Esophagus squamous epithelium (tissue), 5 donors: ENCODE results near the gene OSTF1. TPM values are rescaled to one million over a fixed set of nuclear protein-coding genes. Genes with fewer than 3 reads are reported as not detected.

Experiments used
- DNase-seq: peaks from one replicate; lab custom pipeline; 2025; lab: John Stamatoyannopoulos, UW
- H3K27ac ChIP-seq, 4 donors: fragments of 200-600 bp; sonication (generic); one replicate each; pipeline ENCODE4 v1.5.1; 2016 to 2019; ENCODE audit warnings: mild to moderate bottlenecking in 1 of 4
- H3K27me3 ChIP-seq, 4 donors: fragments of 200-600 bp; sonication (generic); 1 replicate in 3 of 4; 2 replicates in 1 of 4; pipeline versions ENCODE4 v1.5.1 to v1.6.0; 2017 to 2021; ENCODE audit warnings: antibody characterized with exemption in 1 of 4
- H3K36me3 ChIP-seq, 3 donors: fragments of 200-600 bp; sonication (generic); one replicate each; pipeline ENCODE4 v1.5.1; 2016 to 2019
- H3K4me1 ChIP-seq, 3 donors: fragments of 200-600 bp; sonication (generic); one replicate each; pipeline ENCODE4 v1.5.1; 2017 to 2019
- H3K4me3 ChIP-seq, 4 donors: fragments of 200-600 bp; sonication (generic); 1 replicate in 3 of 4; 2 replicates in 1 of 4; pipeline ENCODE4 v1.5.1; 2016 to 2019; ENCODE audit warnings: mild to moderate bottlenecking in 2 of 4, moderate library complexity in 1 of 4
- H3K9me3 ChIP-seq, 3 donors: fragments of 200-600 bp; sonication (generic); one replicate each; pipeline ENCODE4 v1.5.1; 2016 to 2019
- POLR2A ChIP-seq, 4 donors: fragments of 450-650 bp; IDR thresholded peaks; one replicate each; pipeline ENCODE4 v1.6.1; 2017; ENCODE audit warnings: antibody characterized with exemption in 4 of 4, mild to moderate bottlenecking in 4 of 4, moderate library complexity in 3 of 4
- WGBS, 2 donors: methylation state at CpG; one replicate each; pipeline ENCODE4 v1.1.5; 2018; 5-methylcytosine and 5-hydroxymethylcytosine counted together
- intact Hi-C: fragments of 100-400 bp; cut with DNase I; formaldehyde crosslinking; loops from one replicate; pipeline ENCODE4 v1.15.0; 2022
- total RNA-seq, 4 donors: library from RNA; depleted of rRNA; stranded (reverse); fragments of >200 nt; gene quantifications; one replicate each; pipeline ENCODE4 v1.1.0, GENCODE V29; 2016
- TF ChIP-seq, protein P1 (sequence below), 6 experiments: fragments of 450-650 bp in 4 of 6; fragments of 200-600 bp in 2 of 6; sonication (generic) in 2 of 6; IDR thresholded peaks; one replicate each; pipeline ENCODE4 v1.5.1; 2016 to 2019; ENCODE audit warnings: antibody characterized with exemption in 6 of 6, mild to moderate bottlenecking in 4 of 6, moderate library complexity in 4 of 6
- donor health status: DM: yes; HTN: yes; CAD: no.

OSTF1 gene
- total RNA-seq, 4 donors from 2014 or later, result 70.1 to 100 (median 86.0) TPM

- H3K9me3 ChIP-seq, result no peaks in the 10 kb centered on the region
- H3K4me3 ChIP-seq, result no peak overlapping the region
- H3K4me1 ChIP-seq, result peaks cover 4 to 70% (median 4%) of the 10 kb centered on the region in 3 donors
- peaks cover 0 to 23% (median 0%) of the 10 kb centered on the region in 3 donors for H3K36me3 ChIP-seq
- WGBS, 2 donors, result 67 to 69% methylated on average over 6 to 9 of the region's 9 CpGs
- peak overlapping the region in 3 of 4 donors; percentile 15 to 37 (median 16) for H3K27ac ChIP-seq
- H3K27me3 ChIP-seq, result no peaks in the 10 kb centered on the region
- no peak for TF ChIP-seq POLR2A (IDR thresholded peaks at IDR 0.05)
- TF ChIP-seq, protein P1, sequence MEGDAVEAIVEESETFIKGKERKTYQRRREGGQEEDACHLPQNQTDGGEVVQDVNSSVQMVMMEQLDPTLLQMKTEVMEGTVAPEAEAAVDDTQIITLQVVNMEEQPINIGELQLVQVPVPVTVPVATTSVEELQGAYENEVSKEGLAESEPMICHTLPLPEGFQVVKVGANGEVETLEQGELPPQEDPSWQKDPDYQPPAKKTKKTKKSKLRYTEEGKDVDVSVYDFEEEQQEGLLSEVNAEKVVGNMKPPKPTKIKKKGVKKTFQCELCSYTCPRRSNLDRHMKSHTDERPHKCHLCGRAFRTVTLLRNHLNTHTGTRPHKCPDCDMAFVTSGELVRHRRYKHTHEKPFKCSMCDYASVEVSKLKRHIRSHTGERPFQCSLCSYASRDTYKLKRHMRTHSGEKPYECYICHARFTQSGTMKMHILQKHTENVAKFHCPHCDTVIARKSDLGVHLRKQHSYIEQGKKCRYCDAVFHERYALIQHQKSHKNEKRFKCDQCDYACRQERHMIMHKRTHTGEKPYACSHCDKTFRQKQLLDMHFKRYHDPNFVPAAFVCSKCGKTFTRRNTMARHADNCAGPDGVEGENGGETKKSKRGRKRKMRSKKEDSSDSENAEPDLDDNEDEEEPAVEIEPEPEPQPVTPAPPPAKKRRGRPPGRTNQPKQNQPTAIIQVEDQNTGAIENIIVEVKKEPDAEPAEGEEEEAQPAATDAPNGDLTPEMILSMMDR (IDR thresholded peaks at IDR 0.05), result no peak
- DNase-seq, result no peak
- intact Hi-C loops, result no loop called here
These were observed 12.8 kb downstream of the OSTF1 start for GRCh38 chr9:75101004-75101588.

- H3K36me3 ChIP-seq, result peaks cover 0 to 23% (median 0%) of the 10 kb centered on the region in 3 donors
- H3K27ac ChIP-seq, result peak overlapping the region in 1 of 4 donors; percentile 16
- H3K4me3 ChIP-seq, result no peak overlapping the region
- no peaks in the 10 kb centered on the region for H3K9me3 ChIP-seq
- TF ChIP-seq, protein P1 (IDR thresholded peaks at IDR 0.05), result no peak
- no peak for TF ChIP-seq POLR2A (IDR thresholded peaks at IDR 0.05)
- no peaks in the 10 kb centered on the region for H3K27me3 ChIP-seq
- WGBS, 2 donors, result 92 to 94% methylated on average over 7 of the region's 7 CpGs
- no peak for DNase-seq
- intact Hi-C loops, result no loop called here
- peaks cover 4 to 68% (median 4%) of the 10 kb centered on the region in 3 donors for H3K4me1 ChIP-seq
These were observed 14.0 kb downstream of the OSTF1 start for GRCh38 chr9:75102177-75102790.

DNA sequence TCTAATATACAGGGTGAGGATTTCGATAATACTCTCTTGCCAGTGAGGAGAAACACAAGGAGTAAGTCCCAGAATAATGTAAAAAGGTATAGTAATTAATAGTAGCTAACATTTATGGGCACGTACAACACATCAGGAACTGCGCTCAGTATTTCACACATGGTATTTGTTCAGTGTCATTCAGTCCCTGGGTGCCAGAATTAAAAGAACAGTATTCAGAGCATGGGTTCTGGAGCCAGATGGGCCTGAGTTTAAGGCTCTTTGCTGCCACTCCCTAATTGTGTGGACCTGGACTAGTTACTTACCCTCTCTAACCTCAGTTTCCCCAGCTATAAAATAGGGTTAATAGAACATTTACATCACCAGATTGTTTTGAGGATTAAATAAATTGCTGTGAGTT, 16.3 kb downstream of the OSTF1 start:
- no peak for DNase-seq
- no peak for TF ChIP-seq POLR2A (IDR thresholded peaks at IDR 0.05)
- TF ChIP-seq, protein P1 (IDR thresholded peaks at IDR 0.05), result no peak
- Histone ChIP-seq H3K9me3 (no peaks in the 10 kb centered on the region), H3K4me1 (peaks cover 11 to 77% (median 18%) of the 10 kb centered on the region in 3 donors), H3K27me3 (no peaks in the 10 kb centered on the region), H3K36me3 (peaks cover 0 to 23% (median 0%) of the 10 kb centered on the region in 3 donors), H3K27ac (no peak overlapping the region), H3K4me3 (no peak overlapping the region)
- WGBS, 2 donors, result 89 to 92% methylated on average over 3 of the region's 3 CpGs
- intact Hi-C loops, result no loop called here

- DNase-seq, result no peak
- Histone ChIP-seq H3K27me3 (no peaks in the 10 kb centered on the region), H3K36me3 (peaks cover 0 to 23% (median 0%) of the 10 kb centered on the region in 3 donors), H3K9me3 (no peaks in the 10 kb centered on the region), H3K27ac (peak overlapping the region in 2 of 4 donors; percentile 18 to 91), H3K4me1 (peaks cover 15 to 77% (median 23%) of the 10 kb centered on the region in 3 donors), H3K4me3 (no peak overlapping the region)
- no peak for TF ChIP-seq POLR2A (IDR thresholded peaks at IDR 0.05)
- TF ChIP-seq, protein P1 (IDR thresholded peaks at IDR 0.05), result no peak
- WGBS, 2 donors, result 78 to 81% methylated on average over 2 of the region's 2 CpGs
- intact Hi-C loops, result no loop called here
These were observed 16.8 kb downstream of the OSTF1 start for GRCh38 chr9:75105019-75105540.

GRCh38 chr9:75105841-75106240, 17.5 kb downstream of the OSTF1 start:
- peaks cover 14 to 77% (median 25%) of the 10 kb centered on the region in 3 donors for H3K4me1 ChIP-seq
- H3K36me3 ChIP-seq, result peaks cover 0 to 23% (median 0%) of the 10 kb centered on the region in 3 donors
- intact Hi-C loops, result no loop called here
- H3K27ac ChIP-seq, result peak overlapping the region in 2 of 4 donors; percentile 18 to 91
- WGBS, 2 donors, result 57 to 75% methylated on average over 2 of the region's 2 CpGs
- TF ChIP-seq POLR2A (IDR thresholded peaks at IDR 0.05), result no peak
- TF ChIP-seq, protein P1 (IDR thresholded peaks at IDR 0.05), result no peak
- DNase-seq, result no peak
- no peaks in the 10 kb centered on the region for H3K9me3 ChIP-seq
- no peak overlapping the region for H3K4me3 ChIP-seq
- no peaks in the 10 kb centered on the region for H3K27me3 ChIP-seq
